T-helper 1 cell (primary cell): ENCODE measurements around the gene SLCO2B1.

Experiments
- DNase-seq, 5 donors: peaks; one replicate each; pipeline ENCODE4 v3.0.0-alpha.2; 2012 to 2020

Gene SLCO2B1

GRCh38 chr11:75229466-75229865, 78.6 kb downstream of the SLCO2B1 start:
- no peak for DNase-seq

GRCh38 chr11:75230621-75231020, 79.7 kb downstream of the SLCO2B1 start:
- DNase-seq = no peak

GRCh38 chr11:75233754-75234172, 82.9 kb downstream of the SLCO2B1 start:
- DNase-seq = no peak

- no peak for DNase-seq
Observed at GRCh38 chr11:75236062-75236461, 85.2 kb downstream of the SLCO2B1 start.

- no peak for DNase-seq
Observed at GRCh38 chr11:75237050-75237449, 86.1 kb downstream of the SLCO2B1 start.

GRCh38 chr11:75238595-75239440, 87.9 kb downstream of the SLCO2B1 start:
- no peak for DNase-seq

GRCh38 chr11:75239531-75240290, 88.8 kb downstream of the SLCO2B1 start:
- no peak for DNase-seq

- no peak for DNase-seq
Observed at GRCh38 chr11:75240311-75241035, 89.6 kb downstream of the SLCO2B1 start, which contains the start of gene TPBGL. Gene TPBGL (plus strand): TSS chr11:75240774. CDS start chr11:75241050, 276 bp downstream.

GRCh38 chr11:75241036-75241905, 90.4 kb downstream of the SLCO2B1 start:
- DNase-seq = peak; percentile 67 to 83 (median 77)

- peak in 1 of 5 donors; percentile 13 for DNase-seq
Observed at GRCh38 chr11:75241906-75242644, 91.2 kb downstream of the SLCO2B1 start.

GRCh38 chr11:75242722-75243600, 92.1 kb downstream of the SLCO2B1 start:
- DNase-seq = peak in 1 of 5 donors; percentile 8

- peak in 1 of 5 donors; percentile 2 for DNase-seq
Observed at GRCh38 chr11:75244052-75244814, 93.3 kb downstream of the SLCO2B1 start.

GRCh38 chr11:75245356-75246005, 94.6 kb downstream of the SLCO2B1 start:
- peak in 1 of 5 donors; percentile 3 for DNase-seq

- peak in 1 of 5 donors; percentile 5 for DNase-seq
Observed at GRCh38 chr11:75246006-75246670, 95.2 kb downstream of the SLCO2B1 start.

- DNase-seq = peak in 1 of 5 donors; percentile 2
Observed at GRCh38 chr11:75246671-75247350, 95.9 kb downstream of the SLCO2B1 start.

- DNase-seq = no peak
Observed at GRCh38 chr11:75248924-75249256, 98.0 kb downstream of the SLCO2B1 start.

GRCh38 chr11:75249704-75250103, 98.8 kb downstream of the SLCO2B1 start:
- DNase-seq = peak in 1 of 5 donors; percentile 1

- DNase-seq = no peak
Observed at GRCh38 chr11:75254326-75254725, 103.4 kb downstream of the SLCO2B1 start.
